ENCODE data around the gene ARHGAP24.
"Not testable (repeated sequence)": the region's sequence is repeated elsewhere in the genome, so short reads cannot be mapped to it uniquely, and the experiment has no call there.

The ARHGAP24 gene

DNA sequence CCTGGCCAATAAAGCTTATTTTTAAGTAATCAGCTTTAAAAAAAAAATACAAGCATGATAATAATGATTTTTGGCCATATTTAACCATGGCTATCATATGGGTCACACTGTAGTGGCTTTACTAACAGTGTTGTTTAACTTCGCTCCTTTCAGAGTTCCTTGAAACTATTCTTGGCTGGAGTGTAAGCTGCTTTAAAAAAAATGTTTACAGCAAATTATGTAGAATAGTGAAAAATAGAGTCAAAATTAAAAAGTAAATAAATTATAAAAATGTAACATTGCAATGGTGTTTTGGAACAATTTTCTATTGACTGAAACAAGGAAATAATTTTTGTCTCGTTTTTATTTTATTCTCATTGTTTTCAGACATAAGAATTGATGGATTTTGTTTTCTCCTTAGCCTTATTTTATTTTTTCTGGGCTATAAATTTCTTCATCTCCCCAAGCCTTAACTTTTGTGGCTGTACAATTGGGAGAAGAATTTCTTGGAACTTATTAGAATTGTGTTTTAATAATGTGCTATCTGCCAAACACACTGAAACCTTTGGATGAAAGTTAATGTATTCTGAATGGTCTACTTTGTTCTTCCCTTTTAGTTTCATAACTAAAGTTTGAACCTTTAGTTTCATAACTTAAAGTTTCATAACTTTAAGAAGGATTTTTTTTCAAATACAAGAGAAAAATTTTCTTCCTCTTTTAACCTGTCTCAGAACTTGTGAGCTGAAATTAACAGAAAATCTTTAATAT is 182.0 kb downstream of the ARHGAP24 start:
- DNase-seq (ENCODE audit: low read depth in 2 of 2), result no peak

DNA sequence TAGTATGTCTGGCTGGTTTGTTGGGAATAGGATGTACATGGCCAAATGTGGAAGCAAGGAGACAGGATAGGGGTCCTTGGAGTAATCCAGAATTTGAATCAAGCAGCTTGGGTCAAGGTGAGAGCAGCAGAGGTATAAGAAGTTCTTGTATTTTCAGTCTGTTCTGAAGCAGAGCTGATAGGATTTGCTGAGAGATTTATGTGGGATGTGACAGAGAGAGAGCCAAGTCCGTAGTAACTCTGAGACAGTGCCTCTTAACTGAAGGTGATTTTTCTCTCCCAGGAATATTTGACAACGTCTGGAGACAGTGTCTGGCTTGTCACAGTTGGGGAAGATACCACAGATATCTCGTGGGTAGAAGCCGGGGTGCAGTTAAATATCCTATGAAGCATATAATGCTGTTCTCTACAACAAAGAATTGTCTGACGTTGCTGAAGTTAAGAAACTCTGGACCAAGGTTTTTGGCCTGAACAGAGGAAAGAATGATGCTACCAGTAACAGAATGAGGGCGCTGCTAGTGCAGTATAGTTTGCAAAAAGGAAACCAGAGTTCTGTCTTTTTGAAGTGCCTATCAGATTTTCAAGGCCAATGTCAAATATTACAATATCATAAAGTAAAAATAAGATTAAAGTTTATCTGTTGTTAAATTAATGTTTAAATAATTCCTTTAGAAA is 184.0 kb downstream of the ARHGAP24 start:
- no peak for DNase-seq (ENCODE audit: low read depth in 2 of 2)

DNA sequence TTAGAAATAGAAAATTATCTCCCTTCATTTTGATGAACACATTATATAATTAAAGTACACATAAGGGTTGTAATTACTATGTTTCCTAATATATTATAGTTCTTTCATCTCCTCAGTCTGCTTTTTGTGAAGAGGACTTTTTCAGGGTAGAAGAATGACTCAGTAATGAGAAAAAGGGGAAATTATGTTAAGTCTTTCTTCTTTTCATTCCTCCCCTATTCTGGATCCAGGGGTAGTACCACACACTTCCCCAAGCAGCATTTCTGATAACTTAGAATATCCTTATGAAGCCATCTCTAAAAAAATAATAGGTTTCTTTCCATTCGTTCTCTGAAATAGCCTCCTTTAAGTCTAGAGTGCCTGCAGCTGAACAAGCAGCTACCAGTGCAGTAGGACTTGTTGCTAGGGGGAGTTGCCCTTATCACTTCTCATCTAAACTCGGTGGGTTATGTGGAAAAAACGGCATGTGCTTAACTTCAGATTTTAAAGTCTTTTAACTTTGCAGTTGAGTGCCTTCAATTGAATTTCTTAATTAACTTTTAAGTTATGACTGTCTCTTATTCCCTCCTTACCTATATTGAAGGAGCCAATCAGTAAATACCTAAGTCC is 184.8 kb downstream of the ARHGAP24 start:
- DNase-seq (ENCODE audit: low read depth in 2 of 2), result no peak

DNA sequence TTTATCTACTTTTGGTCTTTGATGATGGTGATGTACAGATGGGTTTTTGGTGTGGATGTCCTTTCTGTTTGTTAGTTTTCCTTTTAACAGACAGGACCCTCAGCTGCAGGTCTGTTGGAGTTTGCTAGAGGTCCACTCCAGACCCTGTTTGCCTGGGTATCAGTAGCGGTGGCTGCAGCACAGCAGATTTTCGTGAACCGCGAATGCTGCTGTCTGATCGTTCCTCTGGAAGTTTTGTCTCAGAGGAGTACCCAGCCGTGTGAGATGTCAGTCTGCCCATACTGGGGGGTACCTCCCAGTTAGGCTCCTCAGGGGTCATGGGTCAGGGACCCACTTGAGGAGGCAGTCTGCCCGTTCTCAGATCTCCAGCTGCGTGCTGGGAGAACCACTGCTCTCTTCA is 191.7 kb downstream of the ARHGAP24 start:
- not testable (repeated sequence) for DNase-seq (ENCODE audit: low read depth in 2 of 2)

DNA sequence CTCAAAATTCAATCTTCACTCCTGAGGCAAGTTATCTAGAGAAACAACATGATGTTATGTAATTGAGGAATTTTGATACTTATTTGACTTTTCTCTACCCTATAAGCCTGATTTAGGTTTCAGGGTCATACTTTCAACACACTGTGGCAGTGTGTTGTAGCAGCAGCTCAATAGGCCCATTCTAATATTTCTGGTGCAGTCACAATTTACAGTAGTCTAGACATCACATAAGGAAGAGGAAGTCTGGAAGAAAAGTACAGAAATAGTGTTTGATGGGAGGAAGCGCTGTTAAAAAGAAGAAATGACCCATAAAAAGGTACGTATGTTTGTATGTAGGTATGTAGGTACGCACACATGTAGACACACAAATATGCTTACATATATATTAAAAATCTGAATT is 194.3 kb downstream of the ARHGAP24 start:
- no peak for DNase-seq (ENCODE audit: low read depth in 2 of 2)

DNA sequence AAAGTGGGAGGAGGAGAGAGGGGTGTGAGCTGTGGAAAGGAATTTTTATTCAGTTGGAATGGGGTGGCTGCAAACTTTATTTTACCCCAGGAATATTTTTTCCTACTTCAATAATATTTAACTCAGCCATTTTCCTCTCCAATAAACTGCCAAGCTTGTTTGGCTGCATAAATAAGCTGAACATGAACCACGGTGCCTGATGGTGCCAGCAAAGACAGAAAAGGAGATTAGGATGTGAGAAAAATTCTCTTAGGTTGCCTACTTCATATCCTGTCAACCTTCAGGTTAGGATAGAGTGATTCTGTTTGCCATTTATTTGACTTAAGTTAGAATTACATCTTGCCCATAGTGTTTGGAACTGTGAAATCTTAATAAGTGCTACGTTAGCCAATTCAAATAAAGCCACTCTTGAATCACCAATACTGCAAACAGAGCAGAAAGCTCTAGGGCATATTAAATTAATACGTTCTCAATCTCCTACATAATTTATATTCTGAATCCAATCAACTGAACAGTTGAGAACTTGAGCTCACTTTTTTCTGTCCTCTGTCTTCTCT is 195.1 kb downstream of the ARHGAP24 start:
- DNase-seq (ENCODE audit: low read depth in 2 of 2), result no peak

DNA sequence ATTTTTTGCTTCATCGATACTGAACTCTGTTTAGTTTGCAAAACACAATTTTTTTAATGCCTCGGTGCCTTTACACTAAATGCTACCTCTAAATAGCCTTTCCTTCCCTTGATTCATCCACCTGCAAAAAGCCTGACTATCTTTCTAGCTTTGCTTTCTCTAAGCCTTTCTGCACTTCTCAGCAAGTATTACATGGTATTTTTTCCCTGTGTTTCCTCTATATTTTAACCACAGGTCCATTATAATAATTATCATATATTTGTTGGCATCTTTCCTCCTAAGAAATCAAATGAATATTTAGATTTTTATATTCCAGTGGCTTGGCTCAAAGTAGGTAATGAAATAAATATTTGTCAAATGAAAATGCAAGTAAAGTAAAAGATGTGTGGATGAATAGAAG is 196.2 kb downstream of the ARHGAP24 start:
- no peak for DNase-seq (ENCODE audit: low read depth in 2 of 2)

DNA sequence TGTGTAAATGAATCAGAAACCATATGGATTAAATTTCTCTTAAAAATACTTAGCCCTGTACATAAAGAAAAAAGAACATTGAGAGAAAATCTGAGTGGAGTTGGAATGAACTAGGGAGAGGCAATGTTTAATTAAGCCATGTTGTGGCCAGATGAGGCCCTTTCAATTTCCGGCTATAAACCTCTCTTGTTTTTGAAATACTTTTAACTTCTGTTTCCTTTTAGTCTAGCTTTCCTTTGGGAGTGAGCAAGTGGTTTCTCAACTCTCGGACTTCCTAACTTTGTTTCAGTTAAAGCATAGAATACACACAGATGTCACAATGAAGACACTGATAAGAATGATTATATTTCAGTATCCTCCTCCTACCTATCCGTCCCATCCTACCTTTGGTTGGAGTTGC is 197.2 kb downstream of the ARHGAP24 start:
- no peak for DNase-seq (ENCODE audit: low read depth in 2 of 2)

DNA sequence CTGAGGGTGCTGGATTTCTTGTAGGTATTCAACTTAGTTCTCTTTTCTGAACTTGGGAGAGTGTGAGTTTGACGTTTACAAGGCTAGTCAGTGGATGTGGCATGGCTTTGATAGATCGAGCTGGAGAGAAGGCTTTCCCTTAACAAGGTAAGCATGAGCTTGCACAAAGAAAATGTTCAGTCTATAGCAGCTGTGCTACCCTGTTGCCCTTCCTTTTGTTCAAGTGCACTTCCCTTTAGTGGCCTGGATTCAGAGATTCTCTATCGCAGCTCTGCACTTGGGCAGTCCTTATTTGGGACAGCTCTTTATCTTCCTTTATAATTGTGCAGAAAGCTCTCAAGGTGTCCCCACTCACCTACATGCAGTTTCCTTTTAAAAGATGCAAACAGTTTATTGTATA is 198.0 kb downstream of the ARHGAP24 start:
- DNase-seq (ENCODE audit: low read depth in 2 of 2), result no peak

DNA sequence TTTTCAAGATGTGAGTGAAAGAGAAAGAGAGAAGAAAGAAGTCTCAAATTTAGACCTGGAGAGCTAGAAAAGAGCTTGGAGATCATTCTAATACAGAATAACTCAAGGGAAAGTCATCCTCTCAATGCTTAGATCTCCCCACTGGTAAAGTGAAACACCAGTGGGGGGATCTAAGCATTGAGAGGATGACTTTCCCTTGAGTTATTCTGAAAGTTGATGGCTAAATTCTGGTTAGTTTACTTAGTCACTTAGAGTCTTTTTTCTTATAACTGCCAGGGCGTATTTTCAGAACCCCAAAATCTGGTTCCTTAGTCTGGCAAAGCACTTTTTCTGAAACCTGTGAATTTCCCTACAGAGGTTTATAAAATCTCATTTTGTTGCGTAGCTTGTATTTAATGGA is 198.6 kb downstream of the ARHGAP24 start:
- DNase-seq (ENCODE audit: low read depth in 2 of 2), result no peak

DNA sequence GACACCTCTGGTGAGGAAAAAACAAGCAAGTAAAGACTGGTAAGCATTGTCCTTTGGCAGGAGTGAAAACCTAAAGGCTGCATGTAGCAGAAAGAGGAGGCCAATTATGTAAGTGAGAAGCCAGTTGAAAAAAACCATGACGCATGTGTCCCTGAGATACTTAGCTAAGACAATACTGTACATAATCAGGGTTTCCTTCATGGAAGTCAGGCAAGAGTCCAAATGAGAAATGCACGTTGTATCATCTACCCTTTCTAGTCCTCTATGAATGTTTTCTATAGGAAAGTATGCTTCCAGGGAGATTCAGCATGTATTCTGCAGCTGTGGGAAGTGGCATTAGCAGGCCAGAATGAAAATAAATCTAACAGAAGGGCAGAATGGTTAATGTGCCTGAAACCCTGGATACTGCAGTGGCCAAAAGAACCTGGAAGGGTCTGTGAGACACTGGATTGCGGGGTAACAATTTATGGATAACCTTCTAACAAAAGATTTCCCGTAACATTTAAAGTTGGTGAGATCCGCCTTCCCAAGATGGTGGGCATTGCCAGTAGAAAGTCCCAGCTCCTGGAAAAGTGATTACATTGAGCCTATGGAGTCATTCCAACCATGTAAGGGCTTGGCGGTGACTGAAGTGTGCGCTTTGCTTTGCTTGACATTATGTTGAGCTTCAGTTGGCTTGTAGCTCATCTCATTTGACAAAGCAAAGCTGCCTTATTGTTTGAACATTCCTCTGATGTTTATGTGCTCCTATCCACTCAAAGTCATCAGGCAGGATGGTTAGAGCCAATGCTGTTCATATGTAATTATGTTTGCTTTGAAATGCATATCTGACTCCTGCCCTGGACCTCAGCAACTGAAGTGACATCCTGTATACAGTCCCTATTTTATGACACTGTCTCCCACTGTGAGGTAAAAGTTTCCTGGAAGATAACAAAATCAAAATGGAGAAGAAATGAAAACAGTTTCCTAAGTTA is 200.4 kb downstream of the ARHGAP24 start:
- no peak for DNase-seq (ENCODE audit: low read depth in 2 of 2)

DNA sequence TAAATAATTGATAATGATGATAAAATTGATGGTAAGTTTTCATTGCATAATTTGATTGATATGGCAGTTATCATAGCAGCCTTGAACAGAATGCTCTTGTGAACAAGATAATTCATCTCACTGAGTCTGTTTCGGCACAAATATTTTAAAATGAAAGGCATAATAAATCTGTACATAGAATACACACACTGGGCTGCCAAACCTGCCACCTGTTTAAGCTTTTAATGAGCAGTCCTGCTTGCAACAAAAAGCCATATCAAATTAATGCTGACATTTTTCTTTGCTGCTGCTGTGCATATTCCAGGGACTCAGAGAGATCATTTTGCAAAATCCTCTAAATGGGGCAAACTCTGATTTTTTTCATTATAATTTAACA is 201.1 kb downstream of the ARHGAP24 start:
- DNase-seq (ENCODE audit: low read depth in 2 of 2), result no peak

DNA sequence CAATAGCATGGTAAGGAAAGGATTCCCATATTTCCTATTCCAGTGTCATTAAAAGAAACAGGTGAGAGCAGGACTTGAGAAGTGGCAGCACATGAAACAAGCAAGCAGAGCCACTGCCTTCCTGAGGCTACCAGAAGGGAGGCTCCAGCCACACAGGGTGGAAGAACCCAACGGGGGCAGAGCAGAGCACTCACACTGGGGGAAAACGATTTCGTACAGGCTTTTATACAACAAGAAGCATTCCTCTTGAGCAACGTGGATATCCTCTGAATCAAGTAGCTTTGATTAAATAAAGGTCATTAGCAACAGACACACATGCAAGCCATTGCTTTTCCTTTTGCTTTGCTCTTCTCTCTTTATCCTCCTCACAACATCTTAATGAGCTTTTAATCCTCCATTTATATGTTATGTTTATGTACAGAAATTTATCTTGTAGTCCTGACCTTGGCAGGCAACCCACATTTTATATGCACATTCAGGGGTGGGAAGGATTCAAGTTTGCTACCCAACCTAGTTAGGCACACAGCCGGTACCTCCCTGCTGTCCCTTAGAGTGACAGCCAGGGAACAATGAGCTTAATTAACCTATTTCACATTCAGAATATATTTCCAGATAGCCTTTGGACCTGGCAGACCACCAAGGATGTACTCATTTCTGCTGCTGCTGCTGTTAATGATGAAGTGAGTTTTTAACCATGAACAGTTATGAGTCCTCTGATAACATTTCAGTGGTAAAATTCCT is 202.1 kb downstream of the ARHGAP24 start:
- DNase-seq (ENCODE audit: low read depth in 2 of 2), result no peak

DNA sequence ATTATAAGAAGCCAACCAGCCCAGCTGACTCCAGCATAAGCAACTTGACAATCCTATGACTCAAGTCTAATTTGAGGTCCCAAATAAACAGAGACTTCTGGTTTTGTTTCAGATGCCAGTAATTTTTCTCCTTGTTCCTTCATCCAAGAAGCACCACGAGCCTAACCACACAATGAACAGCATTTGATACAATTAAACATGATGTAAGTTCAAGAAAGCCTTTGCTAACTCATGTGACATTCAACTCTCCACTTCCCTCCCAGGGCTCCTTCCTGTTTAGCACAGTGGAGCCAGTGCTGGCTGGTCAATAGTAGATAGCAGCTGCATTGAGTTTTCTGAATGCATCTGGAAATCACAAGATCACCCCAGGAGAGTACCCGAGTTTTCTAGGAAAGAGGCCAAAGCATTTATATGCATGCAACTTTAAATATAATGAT is 206.3 kb downstream of the ARHGAP24 start:
- no peak for DNase-seq (ENCODE audit: low read depth in 2 of 2)

DNA sequence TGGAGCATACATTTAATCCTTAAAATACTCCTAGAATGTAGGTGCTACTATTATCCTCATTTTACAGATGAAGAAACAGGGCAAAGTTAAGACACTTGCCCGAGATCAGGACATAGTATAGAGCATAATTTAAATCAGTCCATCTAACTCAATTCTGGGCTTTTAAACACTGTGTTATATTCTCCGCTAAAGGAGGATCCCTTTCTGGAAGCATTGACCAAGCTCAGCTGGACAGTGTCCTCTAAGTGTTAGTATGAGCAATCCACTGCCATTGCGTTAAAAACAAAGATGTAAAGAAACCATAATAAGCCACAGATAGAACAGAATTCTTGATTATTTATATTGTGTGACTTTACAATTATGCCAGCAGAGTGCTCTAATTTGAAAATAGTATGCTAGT is 207.0 kb downstream of the ARHGAP24 start:
- no peak for DNase-seq (ENCODE audit: low read depth in 2 of 2)

DNA sequence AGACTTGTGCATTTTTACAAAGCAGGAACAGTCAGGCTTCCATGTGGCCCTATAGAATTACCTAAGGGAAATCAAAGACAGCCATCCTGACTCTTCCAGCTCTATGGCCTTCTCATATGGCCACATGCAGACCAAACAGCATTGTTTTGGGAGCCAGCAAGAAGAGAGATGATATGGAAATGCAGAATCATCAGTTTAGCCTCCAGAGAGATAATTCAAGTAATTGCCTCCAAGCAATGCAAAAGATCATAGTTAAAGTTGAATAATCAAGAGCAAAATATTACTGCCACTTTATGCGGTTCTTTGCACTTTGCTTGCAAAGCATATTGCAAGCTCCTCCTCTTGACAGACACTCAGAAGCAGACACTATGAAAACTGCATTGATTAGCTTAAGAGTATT is 207.4 kb downstream of the ARHGAP24 start:
- no peak for DNase-seq (ENCODE audit: low read depth in 2 of 2)

DNA sequence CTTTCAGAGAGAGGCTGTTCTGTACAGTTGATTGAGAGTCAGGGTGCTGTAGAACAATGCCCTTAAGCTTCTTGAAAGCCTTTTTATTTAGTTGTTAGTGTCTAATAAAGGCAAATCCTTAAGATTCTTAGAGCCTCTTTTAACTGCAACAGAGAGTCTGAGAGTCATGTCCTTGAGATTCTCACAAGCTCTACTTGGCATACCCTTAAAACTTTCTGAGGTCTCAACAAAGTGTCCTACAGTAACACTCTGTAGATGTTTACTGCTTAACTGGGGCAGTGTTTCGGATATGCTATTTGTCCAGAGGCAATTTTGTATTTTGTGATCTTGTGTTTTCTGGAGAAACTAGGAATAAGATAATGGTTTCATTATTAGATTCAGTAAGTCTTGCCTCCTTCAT is 209.7 kb downstream of the ARHGAP24 start:
- no peak for DNase-seq (ENCODE audit: low read depth in 2 of 2)

DNA sequence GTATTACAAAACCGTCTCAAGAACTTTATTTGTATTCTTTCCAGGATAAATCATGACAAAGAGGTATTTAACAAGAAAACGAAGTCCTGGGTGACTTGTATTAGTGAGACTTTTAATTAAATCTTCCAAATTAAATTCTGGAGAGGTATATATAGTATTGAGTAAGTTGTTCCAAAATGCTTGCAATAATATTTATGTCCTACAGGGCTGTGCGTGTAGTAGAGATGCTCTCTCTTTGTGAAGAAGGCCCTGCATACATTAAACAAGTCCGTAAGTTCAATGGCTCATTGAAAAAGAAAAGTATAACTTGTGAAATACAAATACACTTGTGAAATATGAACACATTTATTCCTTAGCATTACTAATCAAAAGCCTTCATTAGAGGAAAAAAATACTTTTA is 211.4 kb downstream of the ARHGAP24 start:
- DNase-seq (ENCODE audit: low read depth in 2 of 2), result no peak

DNA sequence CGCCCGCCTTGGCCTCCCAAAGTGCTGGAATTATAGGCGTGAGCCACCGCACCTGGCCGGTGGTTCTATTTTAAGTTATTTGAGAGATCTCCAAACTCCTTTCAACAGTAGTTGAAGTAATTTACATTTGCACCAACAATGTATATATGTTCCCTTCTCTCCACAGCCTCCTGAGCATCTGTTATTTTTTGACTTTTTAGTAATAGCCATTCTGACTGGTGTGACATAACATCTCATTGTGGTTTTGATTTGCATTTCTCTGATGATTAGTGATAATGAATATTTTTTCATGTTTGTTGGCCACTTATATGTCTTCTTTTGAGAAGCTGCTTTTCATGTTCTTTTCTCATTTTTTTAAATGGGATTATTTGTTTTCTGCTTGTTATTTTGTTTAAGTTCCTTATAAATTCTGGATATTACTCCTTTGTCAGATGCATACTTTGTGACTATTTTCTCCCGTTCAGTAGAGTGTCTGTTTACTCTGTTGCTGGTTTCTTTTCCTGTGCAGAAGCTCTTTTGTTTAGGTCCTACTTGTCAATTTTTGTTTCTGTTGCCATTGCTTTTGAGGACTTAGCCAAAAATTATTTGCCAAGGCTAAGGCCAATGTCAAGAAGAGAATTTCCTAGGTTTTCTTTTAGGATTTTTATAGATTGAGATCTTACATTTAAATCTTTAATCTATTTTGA is 213.2 kb downstream of the ARHGAP24 start:
- no peak for DNase-seq (ENCODE audit: low read depth in 2 of 2)

DNA sequence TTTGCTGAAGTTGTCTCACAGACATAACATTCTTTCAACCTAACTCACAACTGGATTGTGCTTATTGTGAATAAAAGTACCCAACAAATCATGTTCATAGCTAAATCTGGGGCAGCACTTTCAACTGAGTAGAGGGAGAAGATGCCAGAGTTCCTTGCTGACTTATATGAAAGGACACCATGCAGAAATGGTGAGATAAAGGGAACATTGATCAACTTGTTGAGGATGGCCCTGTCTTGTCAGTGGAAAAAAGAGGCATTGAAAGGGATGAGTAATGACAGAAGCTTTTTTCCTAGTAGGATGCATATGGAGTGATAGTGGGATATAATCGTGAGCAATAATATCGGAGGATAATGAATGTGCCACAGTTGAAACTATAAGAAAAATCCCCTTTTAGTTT is 221.7 kb downstream of the ARHGAP24 start:
- DNase-seq (ENCODE audit: low read depth in 2 of 2), result no peak

Measured in stimulated activated CD4-positive, alpha-beta T cell treated with anti-CD3 and anti-CD28 coated beads, Interleukin-1b, Interleukin-23, amount 100 ng/mL, for 4 hours (primary cell).